Left kidney (tissue), 2 donors: Measurements from ENCODE around the gene RPL15. TPM values are rescaled to one million over a fixed set of nuclear protein-coding genes. Genes with fewer than 3 reads are reported as not detected.

Source experiments
- DNase-seq: peaks from one replicate; pipeline ENCODE4 v3.0.0-alpha.2; 2013
- polyA plus RNA-seq: library from polyadenylated mRNA; unstranded; fragments of 120-200 nt; gene quantifications from one replicate; pipeline ENCODE4 v1.2.1, GENCODE V29; 2013; ENCODE audit not compliant: insufficient read length

RPL15 gene
- polyA plus RNA-seq, 1 donor, result 1,916 TPM

DNA sequence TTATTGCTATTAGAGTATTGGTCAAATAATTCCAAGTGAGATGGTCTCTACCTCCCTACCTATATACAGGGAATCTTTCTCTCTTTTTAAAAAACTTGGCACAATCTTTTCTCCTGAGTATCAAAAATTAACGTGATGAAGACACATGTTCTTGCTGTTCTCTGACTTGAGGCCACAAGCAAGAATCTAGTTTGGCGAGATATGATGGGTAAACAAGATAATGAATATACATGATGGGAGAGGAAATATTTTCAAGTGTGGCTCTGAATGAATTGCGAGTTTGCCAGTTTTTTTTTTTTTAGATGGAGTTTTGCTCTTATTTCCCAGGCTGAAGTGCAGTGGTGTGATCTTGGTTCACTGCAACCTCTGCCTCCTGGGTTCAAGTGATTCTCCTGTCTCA is 39.8 kb downstream of the RPL15 start:
- DNase-seq, result no peak

DNA sequence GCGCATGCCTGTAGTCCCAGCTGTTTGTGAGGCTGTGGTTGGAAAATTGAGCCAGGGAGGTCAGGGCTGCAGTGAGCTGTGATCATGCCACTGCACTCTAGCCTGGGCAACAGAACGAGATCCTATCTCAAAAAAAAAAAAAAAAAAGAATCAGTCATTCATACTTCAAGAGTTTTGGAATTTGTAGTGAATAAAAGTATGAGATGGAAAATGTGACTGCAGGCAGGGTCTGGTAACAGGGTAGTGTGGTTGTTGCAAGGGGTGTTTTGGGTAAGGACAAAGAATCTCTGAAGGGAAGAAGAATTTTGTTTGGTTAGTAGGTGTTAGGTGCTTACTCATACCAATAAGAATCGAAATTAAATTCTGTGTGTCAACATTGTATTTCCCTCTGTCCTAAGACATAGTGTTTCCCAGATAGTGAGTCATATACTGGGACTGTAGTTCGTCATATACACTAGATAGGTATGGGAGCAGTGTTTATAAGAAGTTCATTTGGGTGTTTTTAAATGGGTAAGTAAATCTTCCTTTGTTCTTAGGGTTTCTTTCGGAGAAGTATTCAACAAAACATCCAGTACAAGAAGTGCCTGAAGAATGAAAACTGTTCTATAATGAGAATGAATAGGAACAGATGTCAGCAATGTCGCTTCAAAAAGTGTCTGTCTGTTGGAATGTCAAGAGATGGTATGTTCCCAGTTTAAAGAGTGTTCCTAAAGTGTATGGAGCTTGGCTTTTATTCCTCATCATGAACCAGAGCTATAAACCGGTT is 42.4 kb downstream of the RPL15 start:
- DNase-seq, result no peak

DNA sequence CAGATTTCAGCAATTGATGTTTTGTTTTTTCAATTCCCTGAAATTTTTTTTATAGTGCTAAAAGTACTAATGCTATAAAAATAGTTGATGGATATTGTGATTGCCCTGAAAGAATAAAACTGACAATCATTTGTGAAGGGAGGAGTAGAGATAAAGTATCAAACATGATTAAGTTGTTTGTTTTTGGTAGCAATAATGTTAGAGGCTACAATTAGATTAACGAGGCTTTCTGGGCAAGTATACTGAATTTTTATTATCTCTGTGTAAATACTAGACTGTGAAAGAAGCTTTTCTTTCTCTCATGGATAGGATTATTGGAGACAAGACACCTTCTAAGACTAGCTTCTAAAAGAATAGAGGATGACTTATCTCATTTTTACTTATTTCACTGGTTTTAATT is 43.7 kb downstream of the RPL15 start:
- DNase-seq, result no peak

GRCh38 chr3:23961066-23961465 is 44.1 kb downstream of the RPL15 start:
- DNase-seq, result no peak

DNA sequence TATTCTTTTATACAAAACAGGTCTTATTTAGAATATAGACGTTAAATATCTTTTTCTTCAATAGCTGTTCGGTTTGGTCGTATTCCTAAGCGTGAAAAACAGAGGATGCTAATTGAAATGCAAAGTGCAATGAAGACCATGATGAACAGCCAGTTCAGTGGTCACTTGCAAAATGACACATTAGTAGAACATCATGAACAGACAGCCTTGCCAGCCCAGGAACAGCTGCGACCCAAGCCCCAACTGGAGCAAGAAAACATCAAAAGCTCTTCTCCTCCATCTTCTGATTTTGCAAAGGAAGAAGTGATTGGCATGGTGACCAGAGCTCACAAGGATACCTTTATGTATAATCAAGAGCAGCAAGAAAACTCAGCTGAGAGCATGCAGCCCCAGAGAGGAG is 45.0 kb downstream of the RPL15 start:
- DNase-seq, result no peak

GRCh38 chr3:23964537-23965235 is 47.8 kb downstream of the RPL15 start:
- no peak for DNase-seq

DNA sequence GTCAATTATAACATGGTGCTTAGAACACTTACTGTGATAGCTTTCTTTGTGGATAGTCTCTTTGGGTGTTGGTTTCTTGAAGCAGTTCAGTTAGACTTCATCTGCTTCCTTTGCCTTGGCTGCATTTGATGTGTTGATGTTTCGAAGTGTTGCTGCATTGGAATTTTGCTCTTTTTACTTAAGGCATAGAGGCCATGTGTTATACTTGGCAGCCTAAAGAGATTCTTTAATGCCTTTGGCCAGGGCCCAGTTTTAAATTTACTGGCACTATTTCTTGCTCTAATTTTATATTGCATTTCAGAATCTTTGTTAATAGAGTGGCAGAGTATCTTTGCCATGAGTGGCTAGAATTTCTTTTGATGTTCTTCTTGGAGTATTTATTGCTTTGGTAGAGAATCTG is 49.4 kb downstream of the RPL15 start:
- DNase-seq, result no peak

- no peak for DNase-seq
Observed at GRCh38 chr3:23968463-23969184, 51.7 kb downstream of the RPL15 start.

- DNase-seq, result no peak
Observed at GRCh38 chr3:23969393-23969792, 52.5 kb downstream of the RPL15 start.

Other genes starting within 250 kb of the RPL15 start
- gene UBE2E1, start 111.2 kb upstream of the RPL15 start, polyA plus RNA-seq, result 168 TPM
- 17.1 TPM for gene NKIRAS1, start 142 bp upstream of the RPL15 start, polyA plus RNA-seq
- 50.2 TPM for gene NR1D2, start 28.2 kb downstream of the RPL15 start, polyA plus RNA-seq